GM10248 (cell line): ENCODE data around the gene TIGD7.

Experiments used
- CTCF ChIA-PET: fragments of 300-600 bp; sonication (Branson Sonifier 250); formaldehyde crosslinking; extraction: SDS; loops from one replicate; lab custom pipeline; 2021; ENCODE audit warnings: antibody characterized with exemption; lab: Yijun Ruan, JAX
- POLR2A ChIA-PET: fragments of 350-650 bp; sonication (Branson Sonifier 250); formaldehyde crosslinking; extraction: SDS; loops from one replicate; lab custom pipeline; 2020; ENCODE audit warnings: antibody characterized with exemption; lab: Yijun Ruan, JAX
- DNase-seq: peaks from one replicate; pipeline ENCODE4 v3.0.0; 2012; ENCODE audit errors: extremely low spot score
- TF ChIP-seq, protein P1 (sequence below): IDR thresholded peaks from 2 replicates; pipeline ENCODE4 v1.5.1; 2012; ENCODE audit warnings: mild to moderate bottlenecking, low read depth; ENCODE audit errors: extremely low read depth, missing control alignments, control extremely low read depth

The TIGD7 gene

GRCh38 chr16:3252967-3253366 is 52.3 kb downstream of the TIGD7 start:
- TF ChIP-seq, protein P1, sequence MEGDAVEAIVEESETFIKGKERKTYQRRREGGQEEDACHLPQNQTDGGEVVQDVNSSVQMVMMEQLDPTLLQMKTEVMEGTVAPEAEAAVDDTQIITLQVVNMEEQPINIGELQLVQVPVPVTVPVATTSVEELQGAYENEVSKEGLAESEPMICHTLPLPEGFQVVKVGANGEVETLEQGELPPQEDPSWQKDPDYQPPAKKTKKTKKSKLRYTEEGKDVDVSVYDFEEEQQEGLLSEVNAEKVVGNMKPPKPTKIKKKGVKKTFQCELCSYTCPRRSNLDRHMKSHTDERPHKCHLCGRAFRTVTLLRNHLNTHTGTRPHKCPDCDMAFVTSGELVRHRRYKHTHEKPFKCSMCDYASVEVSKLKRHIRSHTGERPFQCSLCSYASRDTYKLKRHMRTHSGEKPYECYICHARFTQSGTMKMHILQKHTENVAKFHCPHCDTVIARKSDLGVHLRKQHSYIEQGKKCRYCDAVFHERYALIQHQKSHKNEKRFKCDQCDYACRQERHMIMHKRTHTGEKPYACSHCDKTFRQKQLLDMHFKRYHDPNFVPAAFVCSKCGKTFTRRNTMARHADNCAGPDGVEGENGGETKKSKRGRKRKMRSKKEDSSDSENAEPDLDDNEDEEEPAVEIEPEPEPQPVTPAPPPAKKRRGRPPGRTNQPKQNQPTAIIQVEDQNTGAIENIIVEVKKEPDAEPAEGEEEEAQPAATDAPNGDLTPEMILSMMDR: no peak
- POLR2A ChIA-PET: no interaction called here
- CTCF ChIA-PET: interaction anchor here (1.5 to 1.7 kb wide), 2 partner anchors 10 to 14 kb away, joined by 3 read pairs; no protein-coding TSS in a partner anchor
- no peak for DNase-seq

- TF ChIP-seq, protein P1: no peak
- POLR2A ChIA-PET: no interaction called here
- CTCF ChIA-PET: interaction anchor here (0.6 to 1.5 kb wide), 2 partner anchors 18 to 24 kb away, joined by 3 read pairs; no protein-coding TSS in a partner anchor
- no peak for DNase-seq
These were observed 55.8 kb downstream of the TIGD7 start for GRCh38 chr16:3249451-3249850.

DNA sequence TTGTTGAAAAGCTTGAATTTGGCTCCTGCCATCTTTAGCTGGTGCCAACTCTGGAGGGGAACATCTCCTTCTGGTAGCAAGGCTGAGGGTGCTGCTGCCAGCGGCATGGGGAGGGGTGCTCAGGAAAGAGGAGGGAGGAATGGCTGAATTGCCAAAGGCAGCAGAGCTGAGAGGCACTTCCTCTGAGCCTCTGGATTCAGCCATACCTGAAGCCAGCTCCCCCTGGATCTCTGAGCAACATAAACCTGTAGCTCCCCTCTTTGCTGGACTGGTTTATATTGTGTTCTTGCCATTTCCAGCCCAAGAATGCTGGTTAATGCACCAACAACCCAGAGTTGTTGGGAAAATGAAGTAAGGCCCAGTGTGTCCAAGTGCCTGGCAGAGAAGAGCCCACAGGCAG is 56.2 kb downstream of the TIGD7 start:
- TF ChIP-seq, protein P1: no peak
- DNase-seq: no peak
- POLR2A ChIA-PET: no interaction called here
- CTCF ChIA-PET: interaction anchor here (0.6 kb wide), 1 partner anchor 18 kb away, joined by 3 read pairs; no protein-coding TSS in a partner anchor
